ENCODE data around the gene SPATA46.

DNA sequence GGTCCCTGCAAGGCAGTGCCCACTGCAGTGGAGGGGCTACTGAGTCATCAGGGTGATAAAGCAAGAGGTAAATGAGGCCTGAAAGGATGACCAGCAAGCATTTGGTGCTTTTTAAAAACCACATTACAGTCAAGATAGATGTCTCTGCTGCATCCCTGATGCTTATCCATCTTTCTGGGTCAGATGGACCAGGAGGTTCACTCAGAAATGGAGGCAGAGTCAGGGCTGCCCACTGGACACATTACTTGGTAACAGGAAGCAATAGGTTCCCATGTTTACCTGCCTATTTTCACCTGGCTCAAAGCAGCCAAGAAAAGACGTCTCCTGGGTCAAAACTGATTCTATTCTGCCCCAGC is 3.6 kb downstream of the SPATA46 start:
- no peak for TF ChIP-seq EZH2phosphoT487 (IDR thresholded peaks at IDR 0.05; ENCODE audit: low read length)
- TF ChIP-seq, protein P1, sequence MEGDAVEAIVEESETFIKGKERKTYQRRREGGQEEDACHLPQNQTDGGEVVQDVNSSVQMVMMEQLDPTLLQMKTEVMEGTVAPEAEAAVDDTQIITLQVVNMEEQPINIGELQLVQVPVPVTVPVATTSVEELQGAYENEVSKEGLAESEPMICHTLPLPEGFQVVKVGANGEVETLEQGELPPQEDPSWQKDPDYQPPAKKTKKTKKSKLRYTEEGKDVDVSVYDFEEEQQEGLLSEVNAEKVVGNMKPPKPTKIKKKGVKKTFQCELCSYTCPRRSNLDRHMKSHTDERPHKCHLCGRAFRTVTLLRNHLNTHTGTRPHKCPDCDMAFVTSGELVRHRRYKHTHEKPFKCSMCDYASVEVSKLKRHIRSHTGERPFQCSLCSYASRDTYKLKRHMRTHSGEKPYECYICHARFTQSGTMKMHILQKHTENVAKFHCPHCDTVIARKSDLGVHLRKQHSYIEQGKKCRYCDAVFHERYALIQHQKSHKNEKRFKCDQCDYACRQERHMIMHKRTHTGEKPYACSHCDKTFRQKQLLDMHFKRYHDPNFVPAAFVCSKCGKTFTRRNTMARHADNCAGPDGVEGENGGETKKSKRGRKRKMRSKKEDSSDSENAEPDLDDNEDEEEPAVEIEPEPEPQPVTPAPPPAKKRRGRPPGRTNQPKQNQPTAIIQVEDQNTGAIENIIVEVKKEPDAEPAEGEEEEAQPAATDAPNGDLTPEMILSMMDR (IDR thresholded peaks at IDR 0.05; ENCODE audit: low read length) = no peak

All from MM.1S (cell line).